ENCODE results near the gene F5. TPM values are rescaled to one million over a fixed set of nuclear protein-coding genes. Genes with fewer than 3 reads are reported as not detected.

The F5 gene
- total and polyA plus RNA-seq, 9 of the 15 experiments (the other 6 are each of a cell fraction or from before 2014, with no cell fraction given), result 0.03 to 0.13 TPM; not detected in 7

DNA sequence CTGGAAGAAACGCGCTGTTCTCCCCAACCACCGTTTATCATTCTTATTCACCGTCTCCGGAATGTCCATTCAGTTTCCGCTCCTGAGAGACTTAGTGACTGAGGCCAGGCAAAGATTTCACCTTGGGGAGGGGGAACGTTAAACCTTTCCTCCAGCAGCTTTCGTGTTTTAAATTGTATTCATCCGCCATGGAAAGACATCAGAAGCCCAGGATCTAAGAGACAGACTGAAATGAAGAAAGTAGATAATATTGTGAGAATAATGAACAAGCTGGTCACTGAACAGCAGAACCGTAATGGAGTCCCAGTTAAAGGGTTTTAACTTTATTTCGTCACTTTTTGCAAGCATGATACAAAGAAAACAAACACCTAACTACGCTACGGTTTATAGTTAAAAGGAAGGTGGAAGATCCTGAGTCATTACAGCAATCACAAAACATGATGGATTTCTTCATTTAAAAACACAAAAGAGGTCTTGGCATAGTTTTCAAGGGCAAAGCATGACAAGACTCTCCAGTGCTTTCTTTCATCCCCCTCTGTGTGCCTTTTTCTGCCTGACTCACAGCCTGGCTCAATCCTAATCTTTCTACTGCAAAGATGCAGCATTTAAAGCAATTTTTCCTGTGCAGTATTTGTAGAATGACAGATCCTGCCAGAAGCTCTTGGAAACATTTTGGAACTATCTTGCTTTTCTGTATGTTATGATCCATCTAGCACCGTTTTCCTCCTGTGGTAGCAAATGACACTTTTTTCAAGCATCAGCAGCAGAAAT, 99.8 kb downstream of the F5 start (continued):
- TF ChIP-seq GATAD2A (IDR thresholded peaks at IDR 0.05), result peak; percentile 28; the same call in 1 of the 2 replicates
- no peak for TF ChIP-seq MYC (IDR thresholded peaks at IDR 0.05; ENCODE audit: low read depth, low read length)
- TF ChIP-seq MYC (CRISPR knock-in tag; IDR thresholded peaks at IDR 0.05; ENCODE audit: borderline replicate concordance, low read depth), result peak; percentile 82; the same call in 1 of the 2 replicates
- peak; percentile 41; the same call in 1 of the 2 replicates for TF ChIP-seq CEBPG (CRISPR knock-in tag; IDR thresholded peaks at IDR 0.05)
- peak; percentile 42 to 63; a peak in 3 of 4 replicates for TF ChIP-seq CEBPG (tag; conservative IDR thresholded peaks at IDR 0.05 in 1 of 2, IDR thresholded peaks at IDR 0.05 in 1 of 2)
- TF ChIP-seq, protein P1, sequence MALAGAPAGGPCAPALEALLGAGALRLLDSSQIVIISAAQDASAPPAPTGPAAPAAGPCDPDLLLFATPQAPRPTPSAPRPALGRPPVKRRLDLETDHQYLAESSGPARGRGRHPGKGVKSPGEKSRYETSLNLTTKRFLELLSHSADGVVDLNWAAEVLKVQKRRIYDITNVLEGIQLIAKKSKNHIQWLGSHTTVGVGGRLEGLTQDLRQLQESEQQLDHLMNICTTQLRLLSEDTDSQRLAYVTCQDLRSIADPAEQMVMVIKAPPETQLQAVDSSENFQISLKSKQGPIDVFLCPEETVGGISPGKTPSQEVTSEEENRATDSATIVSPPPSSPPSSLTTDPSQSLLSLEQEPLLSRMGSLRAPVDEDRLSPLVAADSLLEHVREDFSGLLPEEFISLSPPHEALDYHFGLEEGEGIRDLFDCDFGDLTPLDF (CRISPR knock-in tag; IDR thresholded peaks at IDR 0.05), result no peak
- TF ChIP-seq, protein P2, sequence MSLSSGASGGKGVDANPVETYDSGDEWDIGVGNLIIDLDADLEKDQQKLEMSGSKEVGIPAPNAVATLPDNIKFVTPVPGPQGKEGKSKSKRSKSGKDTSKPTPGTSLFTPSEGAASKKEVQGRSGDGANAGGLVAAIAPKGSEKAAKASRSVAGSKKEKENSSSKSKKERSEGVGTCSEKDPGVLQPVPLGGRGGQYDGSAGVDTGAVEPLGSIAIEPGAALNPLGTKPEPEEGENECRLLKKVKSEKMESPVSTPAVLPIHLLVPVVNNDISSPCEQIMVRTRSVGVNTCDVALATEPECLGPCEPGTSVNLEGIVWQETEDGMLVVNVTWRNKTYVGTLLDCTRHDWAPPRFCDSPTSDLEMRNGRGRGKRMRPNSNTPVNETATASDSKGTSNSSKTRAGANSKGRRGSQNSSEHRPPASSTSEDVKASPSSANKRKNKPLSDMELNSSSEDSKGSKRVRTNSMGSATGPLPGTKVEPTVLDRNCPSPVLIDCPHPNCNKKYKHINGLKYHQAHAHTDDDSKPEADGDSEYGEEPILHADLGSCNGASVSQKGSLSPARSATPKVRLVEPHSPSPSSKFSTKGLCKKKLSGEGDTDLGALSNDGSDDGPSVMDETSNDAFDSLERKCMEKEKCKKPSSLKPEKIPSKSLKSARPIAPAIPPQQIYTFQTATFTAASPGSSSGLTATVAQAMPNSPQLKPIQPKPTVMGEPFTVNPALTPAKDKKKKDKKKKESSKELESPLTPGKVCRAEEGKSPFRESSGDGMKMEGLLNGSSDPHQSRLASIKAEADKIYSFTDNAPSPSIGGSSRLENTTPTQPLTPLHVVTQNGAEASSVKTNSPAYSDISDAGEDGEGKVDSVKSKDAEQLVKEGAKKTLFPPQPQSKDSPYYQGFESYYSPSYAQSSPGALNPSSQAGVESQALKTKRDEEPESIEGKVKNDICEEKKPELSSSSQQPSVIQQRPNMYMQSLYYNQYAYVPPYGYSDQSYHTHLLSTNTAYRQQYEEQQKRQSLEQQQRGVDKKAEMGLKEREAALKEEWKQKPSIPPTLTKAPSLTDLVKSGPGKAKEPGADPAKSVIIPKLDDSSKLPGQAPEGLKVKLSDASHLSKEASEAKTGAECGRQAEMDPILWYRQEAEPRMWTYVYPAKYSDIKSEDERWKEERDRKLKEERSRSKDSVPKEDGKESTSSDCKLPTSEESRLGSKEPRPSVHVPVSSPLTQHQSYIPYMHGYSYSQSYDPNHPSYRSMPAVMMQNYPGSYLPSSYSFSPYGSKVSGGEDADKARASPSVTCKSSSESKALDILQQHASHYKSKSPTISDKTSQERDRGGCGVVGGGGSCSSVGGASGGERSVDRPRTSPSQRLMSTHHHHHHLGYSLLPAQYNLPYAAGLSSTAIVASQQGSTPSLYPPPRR (CRISPR knock-in tag; IDR thresholded peaks at IDR 0.05; ENCODE audit: borderline replicate concordance), result 0 out of 2 replicates have a peak, but pooled peaks have one; percentile 47
- 0 out of 2 replicates have a peak, but pooled peaks have one; percentile 42 for TF ChIP-seq BACH1 (tag; IDR thresholded peaks at IDR 0.05)
- TF ChIP-seq KLF1 (tag; IDR thresholded peaks at IDR 0.05), result no peak
- TF ChIP-seq, protein P3, sequence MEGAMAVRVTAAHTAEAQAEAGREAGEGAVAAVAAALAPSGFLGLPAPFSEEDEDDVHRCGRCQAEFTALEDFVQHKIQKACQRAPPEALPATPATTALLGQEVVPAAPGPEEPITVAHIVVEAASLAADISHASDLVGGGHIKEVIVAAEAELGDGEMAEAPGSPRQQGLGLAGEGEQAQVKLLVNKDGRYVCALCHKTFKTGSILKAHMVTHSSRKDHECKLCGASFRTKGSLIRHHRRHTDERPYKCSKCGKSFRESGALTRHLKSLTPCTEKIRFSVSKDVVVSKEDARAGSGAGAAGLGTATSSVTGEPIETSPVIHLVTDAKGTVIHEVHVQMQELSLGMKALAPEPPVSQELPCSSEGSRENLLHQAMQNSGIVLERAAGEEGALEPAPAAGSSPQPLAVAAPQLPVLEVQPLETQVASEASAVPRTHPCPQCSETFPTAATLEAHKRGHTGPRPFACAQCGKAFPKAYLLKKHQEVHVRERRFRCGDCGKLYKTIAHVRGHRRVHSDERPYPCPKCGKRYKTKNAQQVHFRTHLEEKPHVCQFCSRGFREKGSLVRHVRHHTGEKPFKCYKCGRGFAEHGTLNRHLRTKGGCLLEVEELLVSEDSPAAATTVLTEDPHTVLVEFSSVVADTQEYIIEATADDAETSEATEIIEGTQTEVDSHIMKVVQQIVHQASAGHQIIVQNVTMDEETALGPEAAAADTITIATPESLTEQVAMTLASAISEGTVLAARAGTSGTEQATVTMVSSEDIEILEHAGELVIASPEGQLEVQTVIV (CRISPR knock-in tag; IDR thresholded peaks at IDR 0.05; ENCODE audit: borderline replicate concordance), result no peak
- TF ChIP-seq, protein P4, sequence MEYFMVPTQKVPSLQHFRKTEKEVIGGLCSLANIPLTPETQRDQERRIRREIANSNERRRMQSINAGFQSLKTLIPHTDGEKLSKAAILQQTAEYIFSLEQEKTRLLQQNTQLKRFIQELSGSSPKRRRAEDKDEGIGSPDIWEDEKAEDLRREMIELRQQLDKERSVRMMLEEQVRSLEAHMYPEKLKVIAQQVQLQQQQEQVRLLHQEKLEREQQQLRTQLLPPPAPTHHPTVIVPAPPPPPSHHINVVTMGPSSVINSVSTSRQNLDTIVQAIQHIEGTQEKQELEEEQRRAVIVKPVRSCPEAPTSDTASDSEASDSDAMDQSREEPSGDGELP (CRISPR knock-in tag; IDR thresholded peaks at IDR 0.05; ENCODE audit: borderline replicate concordance), result peak; percentile 0; the same call in 1 of the 2 replicates
- peak; percentile 58 for TF ChIP-seq TAF9B (IDR thresholded peaks at IDR 0.05; ENCODE audit: partially characterized antibody)
- TF ChIP-seq, protein P5, sequence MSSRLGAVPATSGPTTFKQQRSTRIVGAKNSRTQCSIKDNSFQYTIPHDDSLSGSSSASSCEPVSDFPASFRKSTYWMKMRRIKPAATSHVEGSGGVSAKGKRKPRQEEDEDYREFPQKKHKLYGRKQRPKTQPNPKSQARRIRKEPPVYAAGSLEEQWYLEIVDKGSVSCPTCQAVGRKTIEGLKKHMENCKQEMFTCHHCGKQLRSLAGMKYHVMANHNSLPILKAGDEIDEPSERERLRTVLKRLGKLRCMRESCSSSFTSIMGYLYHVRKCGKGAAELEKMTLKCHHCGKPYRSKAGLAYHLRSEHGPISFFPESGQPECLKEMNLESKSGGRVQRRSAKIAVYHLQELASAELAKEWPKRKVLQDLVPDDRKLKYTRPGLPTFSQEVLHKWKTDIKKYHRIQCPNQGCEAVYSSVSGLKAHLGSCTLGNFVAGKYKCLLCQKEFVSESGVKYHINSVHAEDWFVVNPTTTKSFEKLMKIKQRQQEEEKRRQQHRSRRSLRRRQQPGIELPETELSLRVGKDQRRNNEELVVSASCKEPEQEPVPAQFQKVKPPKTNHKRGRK (tag; IDR thresholded peaks at IDR 0.05), result no peak
- no peak for TF ChIP-seq NCOA1 (IDR thresholded peaks at IDR 0.05; ENCODE audit: low read depth)
